Fibroblast of the aortic adventitia (primary cell): ENCODE results near the gene PRAMEF1. TPM values are rescaled to one million over a fixed set of nuclear protein-coding genes. Genes with fewer than 3 reads are reported as not detected.
"Not testable (repeated sequence)": the region's sequence is repeated elsewhere in the genome, so short reads cannot be mapped to it uniquely, and the experiment has no call there.

Source experiments
- DNase-seq: peaks from one replicate; pipeline ENCODE4 v3.0.0-alpha.2; 2010; ENCODE audit warnings: low read depth
- H3K4me3 ChIP-seq: 2 replicates; pipeline ENCODE4 v1.5.1; 2011; ENCODE audit warnings: low read depth, mild to moderate bottlenecking, control low read depth, low read length, moderate library complexity
- CTCF ChIP-seq: IDR thresholded peaks from 2 replicates; pipeline ENCODE4 v1.5.1; 2011; ENCODE audit warnings: mild to moderate bottlenecking, low read length, control low read depth, inconsistent platforms; ENCODE audit not compliant: insufficient read depth
- total RNA-seq: library from RNA; depleted of rRNA; stranded (reverse); fragments of >200 nt; gene quantifications from 2 replicates; pipeline ENCODE4 v1.2.3, GENCODE V29; 2012; ENCODE audit warnings: low replicate concordance

PRAMEF1 gene
- total RNA-seq, 1 donor = not detected

- TF ChIP-seq CTCF = no peak
- DNase-seq = no peak
- H3K4me3 ChIP-seq = no peak overlapping the region
These were observed 15.8 kb upstream of the PRAMEF1 start for GRCh38 chr1:12775443-12775842.

GRCh38 chr1:12776801-12777557 lies 14.2 kb upstream of the PRAMEF1 start:
- H3K4me3 ChIP-seq = no peak overlapping the region
- no peak for DNase-seq
- no peak for TF ChIP-seq CTCF

GRCh38 chr1:12778061-12778460 lies 13.1 kb upstream of the PRAMEF1 start:
- H3K4me3 ChIP-seq = no peak overlapping the region
- no peak for DNase-seq
- no peak for TF ChIP-seq CTCF

GRCh38 chr1:12778907-12779306 lies 12.3 kb upstream of the PRAMEF1 start:
- H3K4me3 ChIP-seq = no peak overlapping the region
- DNase-seq = no peak
- TF ChIP-seq CTCF = no peak

GRCh38 chr1:12781488-12781887 lies 9.7 kb upstream of the PRAMEF1 start:
- H3K4me3 ChIP-seq, DNase-seq: not testable (repeated sequence)

- DNase-seq = peak; percentile 14
- peak; percentile 5 for TF ChIP-seq CTCF
- not testable (repeated sequence) for H3K4me3 ChIP-seq
These were observed 7.4 kb upstream of the PRAMEF1 start for GRCh38 chr1:12783783-12784182.

- not testable (repeated sequence) for DNase-seq, H3K4me3 ChIP-seq
These were observed 6.5 kb upstream of the PRAMEF1 start for GRCh38 chr1:12784729-12785128.

GRCh38 chr1:12798911-12799310 lies 7.7 kb downstream of the PRAMEF1 start:
- no peak for DNase-seq
- H3K4me3 ChIP-seq = no peak overlapping the region
- no peak for TF ChIP-seq CTCF
